ENCODE results near the gene CES3.

- no peak for TF ChIP-seq CTCF (conservative IDR thresholded peaks at IDR 0.05; ENCODE audit: low read length)
- no peak for TF ChIP-seq EZH2phosphoT487 (IDR thresholded peaks at IDR 0.05; ENCODE audit: borderline replicate concordance)
Measured at GRCh38 chr16:66926171-66926947, 34.7 kb upstream of the CES3 start.
